Activated CD4-positive, CD25-positive, alpha-beta regulatory T cell (primary cell): ENCODE measurements around the gene LMO7.

Experiments
- DNase-seq, 4 experiments: peaks; one replicate each; lab custom pipeline; 2025; lab: John Stamatoyannopoulos, UW

The LMO7 gene

DNA sequence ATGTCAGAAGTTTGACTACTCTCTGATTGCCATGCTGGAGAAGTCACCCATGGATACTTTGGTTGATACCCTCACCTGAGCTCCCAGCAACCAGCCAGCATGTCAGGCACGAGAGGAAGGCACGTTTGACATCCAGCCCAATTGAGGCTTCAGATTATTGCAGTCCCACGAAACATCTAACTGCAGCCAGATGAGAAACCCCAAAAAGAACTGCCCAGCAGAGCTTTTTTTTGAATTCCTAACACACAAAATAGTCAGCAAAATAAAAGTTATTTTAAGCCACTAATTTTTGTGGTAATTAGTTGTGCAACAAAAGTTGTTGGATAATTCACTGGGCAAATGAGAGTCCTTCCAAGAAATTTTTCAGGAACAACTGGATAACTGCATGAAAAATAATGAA lies 259.0 kb downstream of the LMO7 start:
- no peak for DNase-seq

DNA sequence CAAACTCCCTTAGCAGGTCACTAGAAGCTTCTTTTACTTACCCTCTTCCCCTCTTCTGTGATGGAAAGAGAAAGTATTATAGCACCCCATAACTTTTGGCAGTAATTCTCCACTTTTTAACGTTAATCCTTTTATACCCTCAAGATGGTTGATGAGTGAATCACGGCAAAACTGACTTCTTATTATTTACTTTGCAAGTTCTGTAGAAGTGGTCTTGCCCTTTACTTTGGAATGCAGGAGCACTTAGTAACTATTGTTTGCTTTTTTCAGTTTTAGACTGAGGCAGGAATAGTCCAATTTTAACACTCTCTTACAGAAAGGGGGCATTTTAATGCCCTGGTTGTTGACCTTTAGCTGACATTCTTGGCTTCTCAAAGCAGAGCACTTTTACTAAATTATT lies 260.1 kb downstream of the LMO7 start:
- DNase-seq = no peak

DNA sequence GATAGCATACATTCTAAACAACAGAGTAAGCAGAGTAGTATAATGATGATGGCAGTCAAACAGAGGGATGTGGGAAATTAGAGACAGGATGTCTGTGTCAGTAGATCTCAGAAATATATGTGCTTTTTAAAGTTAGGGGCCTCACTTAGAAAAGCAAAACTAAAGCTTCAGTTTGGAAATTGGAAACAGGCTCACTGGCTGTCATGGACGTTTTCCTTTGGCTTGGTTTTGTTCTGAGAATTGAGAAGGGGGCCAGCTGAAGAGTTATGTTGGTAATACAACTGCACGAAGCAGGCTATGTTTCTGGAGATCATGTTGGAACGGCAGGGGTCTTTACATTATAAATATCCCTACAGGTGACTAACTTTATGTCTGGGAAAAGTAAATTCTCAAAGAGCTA lies 261.3 kb downstream of the LMO7 start:
- no peak for DNase-seq

DNA sequence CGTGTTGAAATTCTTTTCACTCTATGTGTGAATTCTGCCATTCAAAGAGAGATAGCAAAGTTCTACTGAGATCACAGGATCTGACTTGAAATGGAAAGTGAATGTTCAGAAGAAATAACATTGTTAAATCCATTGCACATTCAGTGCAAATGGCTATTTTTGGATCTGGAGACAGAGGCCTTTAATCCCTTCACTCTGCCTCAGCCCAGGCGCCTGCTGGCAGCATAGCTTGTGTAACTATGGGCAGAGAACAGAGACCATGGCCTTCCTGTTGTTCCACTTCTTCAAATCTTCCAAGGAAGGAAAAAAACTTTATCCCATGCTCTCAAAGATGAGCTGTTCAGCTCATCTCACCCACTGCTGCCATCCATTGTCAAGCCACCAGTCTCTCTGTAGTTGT lies 265.4 kb downstream of the LMO7 start:
- no peak for DNase-seq

DNA sequence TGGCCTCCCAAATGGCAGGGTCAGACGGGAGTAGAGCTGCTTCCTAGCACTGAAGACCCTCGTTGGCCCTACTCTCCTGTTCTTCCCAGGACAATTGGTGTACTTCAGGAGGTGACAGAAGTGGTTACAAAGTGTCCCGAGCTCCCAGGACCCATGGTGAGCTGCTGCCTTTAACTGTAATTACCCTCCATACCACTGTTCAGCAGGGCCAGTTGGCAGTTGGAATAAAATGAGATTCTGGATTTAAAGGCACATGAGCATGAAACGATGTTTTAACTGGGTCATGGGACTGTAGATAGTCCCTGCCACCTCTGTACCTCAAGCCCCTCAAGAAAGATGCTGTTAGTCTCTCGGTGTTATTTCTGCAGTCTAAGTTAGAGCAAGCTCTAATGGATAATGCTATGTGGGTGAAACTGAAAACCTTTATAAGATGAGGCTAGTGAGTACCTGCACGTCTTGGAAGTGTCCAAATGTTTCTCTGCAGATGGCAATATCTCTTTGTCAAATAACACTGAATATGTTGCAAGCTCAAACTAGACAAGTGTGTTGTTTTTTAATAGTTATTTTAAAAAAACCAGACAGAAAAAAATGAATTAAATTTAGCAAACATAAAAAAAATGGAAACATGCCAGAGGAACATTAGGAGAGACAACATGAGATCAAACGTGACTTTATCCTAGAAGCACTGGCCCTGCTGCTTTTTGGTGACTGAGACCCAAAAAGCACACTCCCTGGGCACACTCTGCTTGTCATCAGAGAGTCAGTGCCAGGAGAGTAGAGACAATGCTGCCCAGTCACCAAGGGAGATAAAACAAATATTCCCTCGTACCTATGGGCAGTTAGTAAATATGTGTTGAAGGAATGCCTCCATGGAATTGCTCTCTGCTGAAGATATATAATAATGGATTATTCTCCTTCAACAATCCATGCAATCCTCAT lies 266.3 kb downstream of the LMO7 start:
- no peak for DNase-seq

DNA sequence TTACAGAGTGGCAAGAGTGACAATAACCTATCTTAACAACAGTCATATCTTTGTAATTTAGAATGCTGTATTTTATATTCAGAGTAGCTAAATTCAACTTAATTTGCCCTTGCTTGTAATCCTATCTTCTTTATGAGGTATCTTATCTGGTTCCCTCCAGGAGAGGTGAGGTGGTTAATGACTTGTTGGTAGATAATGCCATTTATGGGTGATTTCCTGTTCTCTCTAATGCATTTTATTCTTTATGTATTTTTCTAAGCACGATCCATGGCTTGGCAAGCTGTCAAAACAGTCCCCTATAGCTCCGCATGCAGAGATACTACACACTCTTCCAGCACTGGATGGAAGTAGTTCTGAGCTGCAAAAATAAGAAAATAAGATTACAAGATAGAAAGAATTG lies 267.9 kb downstream of the LMO7 start:
- DNase-seq = no peak

DNA sequence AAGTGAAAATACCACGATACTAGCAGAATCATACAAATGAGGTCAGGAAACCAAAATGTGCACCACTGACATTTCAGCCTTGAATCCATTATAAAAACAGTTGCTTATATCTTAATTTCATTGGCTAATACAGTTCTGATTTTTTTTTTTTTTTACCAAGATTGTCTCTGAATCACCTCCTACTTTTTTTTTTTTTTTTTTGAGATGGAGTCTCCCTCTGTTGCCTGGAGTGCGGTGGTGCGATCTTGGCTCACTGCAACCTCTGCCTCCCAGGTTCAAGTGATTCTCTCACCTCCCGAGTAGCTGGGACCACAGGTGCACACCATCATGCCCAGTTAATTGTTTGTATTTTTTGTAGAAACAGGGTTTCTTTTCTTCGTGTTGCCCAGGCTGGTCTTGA lies 270.2 kb downstream of the LMO7 start:
- no peak for DNase-seq

DNA sequence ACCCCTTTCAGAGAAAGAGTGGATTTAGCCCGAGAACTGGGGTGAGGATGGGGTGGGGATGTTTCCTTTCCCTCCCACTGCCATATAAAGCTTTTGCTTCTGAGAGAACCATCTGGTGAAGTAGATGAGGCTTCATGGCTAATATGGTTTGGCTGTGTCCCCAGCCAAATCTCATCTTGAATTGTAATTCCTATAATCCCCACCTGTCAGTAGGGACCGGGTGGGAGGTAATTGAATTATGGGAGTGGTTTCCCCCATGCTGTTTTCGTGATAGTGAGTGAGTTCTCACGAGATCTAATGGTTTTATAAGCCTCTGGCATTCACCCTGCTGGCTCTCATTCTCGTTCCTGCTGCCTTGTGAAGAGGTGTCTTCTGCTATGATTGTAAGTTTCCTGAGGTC lies 270.9 kb downstream of the LMO7 start:
- DNase-seq = no peak

DNA sequence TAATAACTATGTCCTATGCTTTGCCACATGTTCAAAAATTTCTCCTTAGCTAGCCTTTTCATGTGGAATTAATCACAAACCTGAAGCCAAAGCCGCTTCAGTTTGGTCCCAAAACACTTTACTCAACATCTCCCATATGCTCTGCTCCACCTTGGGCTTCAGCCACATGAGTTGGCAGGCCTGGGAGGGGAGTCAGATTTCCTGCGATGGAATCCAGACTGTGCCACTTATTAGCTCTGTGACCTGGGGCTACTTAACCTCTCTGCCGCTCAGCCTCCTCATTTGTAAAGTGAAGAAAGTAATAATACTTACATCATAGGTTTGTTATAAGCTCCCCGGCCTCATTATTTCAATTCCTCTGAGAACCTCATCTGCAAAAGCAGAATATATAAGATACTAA lies 272.0 kb downstream of the LMO7 start:
- DNase-seq = no peak
